Upper lobe of left lung (tissue), 6 donors: ENCODE measurements around the gene RNMT. TPM values are rescaled to one million over a fixed set of nuclear protein-coding genes. Genes with fewer than 3 reads are reported as not detected.
A peak's percentile ranks its signal among the peaks of the same experiment; 100 is the strongest.

Experiments used
- ATAC-seq, 2 donors: fragments of 200-7000 bp; cut with Tn5 transposase; one replicate each; pipeline ENCODE4 v1.9.1; 2022; ENCODE audit warnings: mild to moderate bottlenecking in 2 of 2, moderate library complexity in 2 of 2; ENCODE audit not compliant: low FRiP score in 2 of 2
- DNase-seq, 2 donors: peaks; one replicate each; pipeline ENCODE4 v3.0.0-alpha.2; 2019 to 2020
- H3K27ac ChIP-seq, 4 donors: fragments of 200-600 bp; sonication (generic); one replicate each; pipeline ENCODE4 v1.5.1; 2016 to 2019
- H3K27me3 ChIP-seq, 4 donors: fragments of 200-600 bp; sonication (generic); one replicate each; pipeline ENCODE4 v1.5.1; 2017 to 2019
- H3K36me3 ChIP-seq, 4 donors: fragments of 200-600 bp; sonication (generic); one replicate each; pipeline ENCODE4 v1.5.1; 2016 to 2019
- H3K4me1 ChIP-seq, 4 donors: fragments of 200-600 bp; sonication (generic); one replicate each; pipeline ENCODE4 v1.5.1; 2018 to 2019
- H3K4me3 ChIP-seq, 4 donors: fragments of 200-600 bp; sonication (generic); one replicate each; pipeline ENCODE4 v1.5.1; 2017 to 2019; ENCODE audit warnings: mild to moderate bottlenecking in 2 of 4, moderate library complexity in 1 of 4
- H3K9me3 ChIP-seq, 4 donors: fragments of 200-600 bp; sonication (generic); one replicate each; pipeline ENCODE4 v1.5.1; 2018 to 2019
- EP300 ChIP-seq, 4 donors: sonication (generic); formaldehyde crosslinking; IDR thresholded peaks; one replicate each; pipeline ENCODE4 v1.5.1; 2017; ENCODE audit warnings: antibody characterized with exemption in 4 of 4, control low read depth in 2 of 4
- POLR2A ChIP-seq, 4 donors: fragments of 450-650 bp; IDR thresholded peaks; one replicate each; pipeline ENCODE4 v1.5.1; 2016 to 2017; ENCODE audit warnings: antibody characterized with exemption in 4 of 4, mild to moderate bottlenecking in 2 of 4
- POLR2AphosphoS5 ChIP-seq, 2 donors: sonication (generic); formaldehyde crosslinking; IDR thresholded peaks; one replicate each; pipeline ENCODE4 v1.5.1; 2017; ENCODE audit warnings: antibody characterized with exemption in 2 of 2
- whole genome bisulfite sequencing, 2 donors: methylation state at CpG; one replicate each; pipeline ENCODE4 v1.1.5; 2017 to 2018; 5-methylcytosine and 5-hydroxymethylcytosine counted together
- total RNA-seq, 6 donors: library from RNA; depleted of rRNA in 4 of 6; stranded (reverse); fragments of >200 nt in 4 of 6; gene quantifications; one replicate each; pipeline versions ENCODE4 v1.1.0 to v1.2.1, GENCODE V29; 2016 to 2021
- TF ChIP-seq, protein P1 (sequence below), 6 experiments: fragments of 450-650 bp in 4 of 6; fragments of 200-600 bp in 2 of 6; sonication (generic) in 2 of 6; IDR thresholded peaks; one replicate each; pipeline ENCODE4 v1.5.1; 2016 to 2019; ENCODE audit warnings: antibody characterized with exemption in 6 of 6
- donor health status: DM: no; HTN: no; CAD: no; lungs with moderate emphysema.
- donor health status: DM: no; HTN: yes; CAD: no; lungs with severe emphysema.

The RNMT gene
- total RNA-seq, 6 donors from 2014 or later = 15.4 to 29.4 (median 23.5) TPM

DNA sequence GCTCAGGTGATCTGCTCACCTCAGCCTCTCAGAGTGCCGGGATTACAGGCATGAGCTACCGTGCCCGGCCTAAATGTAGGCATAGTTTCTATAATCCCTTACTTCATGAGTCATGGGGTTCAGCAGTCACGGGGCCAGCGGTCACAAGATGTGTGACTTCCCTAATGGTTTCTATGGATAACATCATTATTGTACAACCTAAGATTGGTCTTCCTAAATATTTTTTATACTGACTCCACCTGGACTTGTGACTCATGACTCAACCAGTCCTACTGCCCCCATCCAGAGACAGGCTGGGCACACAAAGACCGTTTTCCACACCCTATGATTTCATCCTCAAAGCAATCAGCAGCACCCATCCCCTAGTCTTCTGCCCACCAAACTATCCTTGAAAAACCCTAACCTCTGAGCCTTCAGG is 16.1 kb upstream of the RNMT start:
- no peak for ATAC-seq
- no peaks in the 10 kb centered on the region for H3K27me3 ChIP-seq
- no peaks in the 10 kb centered on the region for H3K9me3 ChIP-seq
- no peak overlapping the region for H3K4me3 ChIP-seq
- no peak overlapping the region for H3K27ac ChIP-seq
- H3K4me1 ChIP-seq = no peaks in the 10 kb centered on the region
- TF ChIP-seq POLR2A (IDR thresholded peaks at IDR 0.05) (no peak), EP300 (IDR thresholded peaks at IDR 0.05) (peak in 1 of 4 donors; percentile 38), POLR2AphosphoS5 (IDR thresholded peaks at IDR 0.05) (no peak)
- TF ChIP-seq, protein P1, sequence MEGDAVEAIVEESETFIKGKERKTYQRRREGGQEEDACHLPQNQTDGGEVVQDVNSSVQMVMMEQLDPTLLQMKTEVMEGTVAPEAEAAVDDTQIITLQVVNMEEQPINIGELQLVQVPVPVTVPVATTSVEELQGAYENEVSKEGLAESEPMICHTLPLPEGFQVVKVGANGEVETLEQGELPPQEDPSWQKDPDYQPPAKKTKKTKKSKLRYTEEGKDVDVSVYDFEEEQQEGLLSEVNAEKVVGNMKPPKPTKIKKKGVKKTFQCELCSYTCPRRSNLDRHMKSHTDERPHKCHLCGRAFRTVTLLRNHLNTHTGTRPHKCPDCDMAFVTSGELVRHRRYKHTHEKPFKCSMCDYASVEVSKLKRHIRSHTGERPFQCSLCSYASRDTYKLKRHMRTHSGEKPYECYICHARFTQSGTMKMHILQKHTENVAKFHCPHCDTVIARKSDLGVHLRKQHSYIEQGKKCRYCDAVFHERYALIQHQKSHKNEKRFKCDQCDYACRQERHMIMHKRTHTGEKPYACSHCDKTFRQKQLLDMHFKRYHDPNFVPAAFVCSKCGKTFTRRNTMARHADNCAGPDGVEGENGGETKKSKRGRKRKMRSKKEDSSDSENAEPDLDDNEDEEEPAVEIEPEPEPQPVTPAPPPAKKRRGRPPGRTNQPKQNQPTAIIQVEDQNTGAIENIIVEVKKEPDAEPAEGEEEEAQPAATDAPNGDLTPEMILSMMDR (IDR thresholded peaks at IDR 0.05) = no peak
- H3K36me3 ChIP-seq = no peaks in the 10 kb centered on the region
- 81 to 98% methylated on average over 6 of the region's 6 CpGs for WGBS, 2 donors
- no peak for DNase-seq

DNA sequence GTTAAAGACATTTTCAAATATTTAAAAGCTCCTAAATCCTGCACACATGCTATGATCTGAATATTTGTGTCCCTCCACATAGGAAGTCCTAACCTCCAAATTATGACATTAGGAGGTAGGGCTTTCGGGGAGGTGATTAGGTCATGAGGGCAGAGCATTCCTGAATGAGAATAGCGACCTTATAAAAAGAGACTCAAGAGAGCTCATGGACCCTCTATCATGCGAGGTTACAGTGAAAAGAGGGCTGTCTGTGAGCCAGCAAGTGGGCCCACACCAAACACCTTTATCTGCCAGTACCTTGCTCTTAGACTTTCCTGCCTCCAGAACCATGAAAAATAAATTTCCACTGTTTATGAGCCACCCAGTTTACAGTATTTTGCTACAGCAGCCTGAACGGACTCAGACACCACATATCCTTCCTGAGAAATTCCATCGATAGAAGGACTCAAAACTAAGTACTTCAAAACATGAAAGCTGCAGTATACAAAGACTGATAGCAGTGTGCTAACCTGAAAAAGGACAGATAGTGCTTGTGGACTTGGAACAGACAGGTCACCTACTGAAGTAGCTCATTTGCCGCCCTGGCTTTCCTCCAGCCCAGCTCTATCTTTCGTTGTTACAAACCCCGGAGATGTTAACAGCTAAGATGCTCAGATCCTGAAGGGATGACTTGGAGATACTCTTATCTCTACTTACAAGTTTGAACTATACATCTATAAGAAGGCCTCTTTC is 13.9 kb upstream of the RNMT start:
- Histone ChIP-seq H3K4me3 (no peak overlapping the region), H3K9me3 (no peaks in the 10 kb centered on the region), H3K27ac (no peak overlapping the region), H3K4me1 (no peaks in the 10 kb centered on the region), H3K27me3 (no peaks in the 10 kb centered on the region), H3K36me3 (no peaks in the 10 kb centered on the region)
- 80 to 86% methylated on average over 8 of the region's 8 CpGs for WGBS, 2 donors
- ATAC-seq (no peak), DNase-seq (no peak)
- TF ChIP-seq EP300 (IDR thresholded peaks at IDR 0.05) (no peak), POLR2AphosphoS5 (IDR thresholded peaks at IDR 0.05) (no peak), POLR2A (IDR thresholded peaks at IDR 0.05) (no peak)
- TF ChIP-seq, protein P1 (IDR thresholded peaks at IDR 0.05) = no peak

DNA sequence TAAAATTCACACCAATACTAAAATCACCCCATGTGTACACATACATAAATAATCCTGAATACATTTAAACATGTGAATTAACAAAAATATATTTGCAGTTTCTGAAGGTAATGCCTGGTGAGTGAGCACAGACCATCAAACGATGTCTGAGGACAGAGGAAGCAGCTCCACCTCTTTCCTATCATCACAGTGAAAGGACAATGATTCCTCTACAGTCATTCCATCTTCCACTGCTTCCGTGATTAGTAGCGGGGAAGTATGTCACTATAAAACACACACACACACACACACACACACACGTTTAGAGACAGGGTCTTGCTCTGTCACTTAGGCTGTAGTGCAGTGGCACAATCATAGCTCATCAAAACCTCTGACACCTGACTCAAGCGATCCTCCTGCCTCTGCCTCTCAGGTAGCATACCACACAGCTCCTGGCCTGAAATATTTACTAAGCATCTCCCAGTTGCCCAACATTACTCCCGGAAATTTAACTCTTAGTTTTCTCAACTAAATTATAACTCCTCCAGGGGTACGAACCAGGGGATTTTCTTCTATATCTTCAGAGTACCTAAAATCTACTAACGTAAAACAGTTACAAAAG is 12.9 kb upstream of the RNMT start:
- H3K27me3 ChIP-seq = no peaks in the 10 kb centered on the region
- no peak overlapping the region for H3K4me3 ChIP-seq
- WGBS, 2 donors = 71 to 72% methylated on average over 8 of the region's 8 CpGs
- H3K27ac ChIP-seq = no peak overlapping the region
- DNase-seq = no peak
- H3K4me1 ChIP-seq = no peaks in the 10 kb centered on the region
- no peak for ATAC-seq
- no peaks in the 10 kb centered on the region for H3K9me3 ChIP-seq
- no peak for TF ChIP-seq POLR2AphosphoS5 (IDR thresholded peaks at IDR 0.05)
- TF ChIP-seq, protein P1 (IDR thresholded peaks at IDR 0.05) = no peak
- no peak for TF ChIP-seq POLR2A (IDR thresholded peaks at IDR 0.05)
- no peak for TF ChIP-seq EP300 (IDR thresholded peaks at IDR 0.05)
- H3K36me3 ChIP-seq = no peaks in the 10 kb centered on the region

DNA sequence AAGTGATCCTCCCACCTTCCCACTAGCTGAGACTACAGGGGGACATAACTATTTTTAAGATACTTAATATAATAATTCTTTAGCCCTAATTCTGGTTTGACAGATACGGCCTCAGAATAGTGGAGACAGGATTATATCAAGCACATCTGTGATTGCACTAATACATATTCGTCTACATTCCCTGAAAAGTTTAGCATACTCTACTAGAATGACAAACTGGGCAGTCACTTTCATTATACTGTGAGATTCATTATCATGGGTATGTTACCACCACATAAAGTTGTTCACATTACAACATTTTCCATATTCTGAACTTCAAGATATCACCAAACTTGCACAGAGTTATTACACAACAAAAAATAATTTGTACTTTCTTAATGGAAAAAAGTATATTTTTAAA is 11.1 kb upstream of the RNMT start:
- Histone ChIP-seq H3K27me3 (no peaks in the 10 kb centered on the region), H3K4me1 (no peaks in the 10 kb centered on the region), H3K27ac (no peak overlapping the region), H3K36me3 (no peaks in the 10 kb centered on the region), H3K9me3 (no peaks in the 10 kb centered on the region), H3K4me3 (no peak overlapping the region)
- WGBS, 2 donors = 96 to 100% methylated on average over 2 of the region's 2 CpGs
- no peak for ATAC-seq
- no peak for DNase-seq
- TF ChIP-seq POLR2A (IDR thresholded peaks at IDR 0.05) = no peak
- TF ChIP-seq, protein P1 (IDR thresholded peaks at IDR 0.05) = no peak
- no peak for TF ChIP-seq POLR2AphosphoS5 (IDR thresholded peaks at IDR 0.05)
- TF ChIP-seq EP300 (IDR thresholded peaks at IDR 0.05) = no peak
